Activated CD4-positive, alpha-beta T cell treated with anti-CD3 and anti-CD28 coated beads, Interleukin-2, amount 50 U/mL, for 24 hours (primary cell): ENCODE measurements around the gene KIAA1671.

Source experiments
- DNase-seq, 2 donors: peaks; one replicate each; pipeline ENCODE4 v3.0.0-alpha.2; 2020; ENCODE audit warnings: low read depth in 1 of 2, low spot score in 1 of 2

Gene KIAA1671

GRCh38 chr22:25085156-25085555 lies 132.6 kb downstream of the KIAA1671 start:
- no peak for DNase-seq

- DNase-seq: no peak
Observed at GRCh38 chr22:25085930-25086901, 133.7 kb downstream of the KIAA1671 start.

- DNase-seq: no peak
Observed at GRCh38 chr22:25086902-25087282, 134.4 kb downstream of the KIAA1671 start.

- DNase-seq: no peak
Observed at GRCh38 chr22:25090225-25090890, 137.8 kb downstream of the KIAA1671 start.

GRCh38 chr22:25091458-25091857 lies 138.9 kb downstream of the KIAA1671 start:
- no peak for DNase-seq

GRCh38 chr22:25092119-25092518 lies 139.6 kb downstream of the KIAA1671 start:
- no peak for DNase-seq

- DNase-seq: no peak
Observed at GRCh38 chr22:25094579-25094978, 142.1 kb downstream of the KIAA1671 start.

GRCh38 chr22:25095869-25096268 lies 143.4 kb downstream of the KIAA1671 start:
- DNase-seq: no peak

- DNase-seq: no peak
Observed at GRCh38 chr22:25096638-25097405, 144.3 kb downstream of the KIAA1671 start.

- DNase-seq: no peak
Observed at GRCh38 chr22:25098445-25099081, 146.0 kb downstream of the KIAA1671 start.

- no peak for DNase-seq
Observed at GRCh38 chr22:25099202-25099601, 146.7 kb downstream of the KIAA1671 start.

- no peak for DNase-seq
Observed at GRCh38 chr22:25100402-25100801, 147.9 kb downstream of the KIAA1671 start.

GRCh38 chr22:25100948-25101347 lies 148.4 kb downstream of the KIAA1671 start:
- no peak for DNase-seq

- no peak for DNase-seq
Observed at GRCh38 chr22:25101501-25101900, 149.0 kb downstream of the KIAA1671 start.

- no peak for DNase-seq
Observed at GRCh38 chr22:25101986-25102385, 149.5 kb downstream of the KIAA1671 start.

GRCh38 chr22:25102722-25103121 lies 150.2 kb downstream of the KIAA1671 start:
- DNase-seq: no peak

- no peak for DNase-seq
Observed at GRCh38 chr22:25104367-25104766, 151.9 kb downstream of the KIAA1671 start.

GRCh38 chr22:25105817-25106650 lies 153.5 kb downstream of the KIAA1671 start:
- DNase-seq: no peak

- no peak for DNase-seq
Observed at GRCh38 chr22:25109878-25110595, 157.5 kb downstream of the KIAA1671 start.

GRCh38 chr22:25110596-25110845 lies 158.0 kb downstream of the KIAA1671 start:
- DNase-seq: no peak
